NCI-H1930 (cell line): Measurements from ENCODE around the gene MYPN.
A peak's percentile ranks its signal among the peaks of the same experiment; 100 is the strongest.
"Not testable (repeated sequence)": the region's sequence is repeated elsewhere in the genome, so short reads cannot be mapped to it uniquely, and the experiment has no call there.

Source experiments
- DNase-seq, 2 experiments: peaks; one replicate each; lab custom pipeline; 2025; lab: John Stamatoyannopoulos, UW

Gene MYPN

GRCh38 chr10:68231106-68231816 is 122.0 kb downstream of the MYPN start:
- DNase-seq = peak; percentile 54 to 76

GRCh38 chr10:68231817-68232251 is 122.5 kb downstream of the MYPN start, which contains the start of gene ATOH7:
TSS of gene ATOH7 (minus strand) at chr10:68232113. CDS start at chr10:68231677, 436 bp downstream.
- DNase-seq = no peak

- DNase-seq = no peak
These were observed 123.8 kb downstream of the MYPN start for GRCh38 chr10:68233046-68233445.

GRCh38 chr10:68235111-68235510 is 125.8 kb downstream of the MYPN start:
- DNase-seq = no peak

GRCh38 chr10:68235581-68235980 is 126.3 kb downstream of the MYPN start:
- DNase-seq = no peak

- no peak for DNase-seq
These were observed 127.9 kb downstream of the MYPN start for GRCh38 chr10:68237173-68237572.

- no peak for DNase-seq
These were observed 129.1 kb downstream of the MYPN start for GRCh38 chr10:68238371-68238770.

GRCh38 chr10:68239069-68239468 is 129.8 kb downstream of the MYPN start:
- no peak for DNase-seq

- DNase-seq = no peak
These were observed 130.4 kb downstream of the MYPN start for GRCh38 chr10:68239596-68240150.

GRCh38 chr10:68242051-68242450 is 132.8 kb downstream of the MYPN start:
- DNase-seq = no peak

GRCh38 chr10:68246397-68246796 is 137.1 kb downstream of the MYPN start:
- DNase-seq = not testable (repeated sequence)

- no peak for DNase-seq
These were observed 138.6 kb downstream of the MYPN start for GRCh38 chr10:68247931-68248330.

- DNase-seq = no peak
These were observed 140.0 kb downstream of the MYPN start for GRCh38 chr10:68249297-68249696.

- no peak for DNase-seq
These were observed 141.9 kb downstream of the MYPN start for GRCh38 chr10:68251151-68251550.

GRCh38 chr10:68251625-68252495 is 142.6 kb downstream of the MYPN start:
- no peak for DNase-seq

- DNase-seq = no peak
These were observed 144.1 kb downstream of the MYPN start for GRCh38 chr10:68253346-68253745.

GRCh38 chr10:68261132-68261856 is 152.0 kb downstream of the MYPN start:
- DNase-seq = no peak
